Tibial nerve (tissue), 4 donors: ENCODE results near the gene ST8SIA6.
"Not testable (repeated sequence)": the region's sequence is repeated elsewhere in the genome, so short reads cannot be mapped to it uniquely, and the experiment has no call there.

Experiments used
- CTCF ChIP-seq, 5 experiments: fragments of 200-600 bp in 3 of 5; fragments of 450-650 bp in 2 of 5; sonication (generic) in 3 of 5; IDR thresholded peaks; one replicate each; pipeline ENCODE4 v1.5.1; 2016 to 2019; ENCODE audit warnings: antibody characterized with exemption in 5 of 5, mild to moderate bottlenecking in 3 of 5, moderate library complexity in 2 of 5
- EP300 ChIP-seq, 2 donors: sonication (generic); formaldehyde crosslinking; IDR thresholded peaks; one replicate each; pipeline ENCODE4 v1.6.1; 2017; ENCODE audit warnings: antibody characterized with exemption in 2 of 2, mild to moderate bottlenecking in 1 of 2
- POLR2A ChIP-seq, 2 donors: fragments of 450-650 bp; IDR thresholded peaks; one replicate each; pipeline ENCODE4 v1.6.1; 2017; ENCODE audit warnings: antibody characterized with exemption in 2 of 2, mild to moderate bottlenecking in 2 of 2, moderate library complexity in 2 of 2

GRCh38 chr10:17321957-17322356 lies 132.4 kb downstream of the ST8SIA6 start:
- TF ChIP-seq EP300, CTCF, POLR2A (IDR thresholded peaks at IDR 0.05): not testable (repeated sequence)
